Loucy (cell line): Measurements from ENCODE around the gene PCBP3.
A peak's percentile ranks its signal among the peaks of the same experiment; 100 is the strongest.

ENCODE experiments used
- H2AFZ ChIP-seq: fragments of 200-600 bp; sonication (generic); 2 replicates; pipeline ENCODE4 v1.6.0; 2016; ENCODE audit warnings: antibody characterized with exemption, mild to moderate bottlenecking, low read length, moderate library complexity
- H3F3A ChIP-seq: fragments of 200-600 bp; 2 replicates; pipeline ENCODE4 v1.6.0; 2016; ENCODE audit warnings: antibody characterized with exemption, low read depth, mild to moderate bottlenecking
- H3K27me3 ChIP-seq: fragments of 200-600 bp; sonication (generic); 2 replicates; pipeline ENCODE4 v1.6.1; 2014; ENCODE audit warnings: low read length, mild to moderate bottlenecking; ENCODE audit not compliant: insufficient read depth, poor library complexity, severe bottlenecking
- H3K36me3 ChIP-seq: fragments of 200-600 bp; sonication (generic); 2 replicates; pipeline ENCODE4 v1.6.1; 2016; ENCODE audit warnings: low read length; ENCODE audit not compliant: insufficient read depth
- H3K4me1 ChIP-seq: fragments of 200-600 bp; sonication (generic); 2 replicates; pipeline ENCODE4 v1.5.1; 2014; ENCODE audit warnings: low read length, mild to moderate bottlenecking; ENCODE audit not compliant: insufficient read depth, poor library complexity, severe bottlenecking
- H3K4me2 ChIP-seq: fragments of 200-600 bp; sonication (generic); 2 replicates; pipeline ENCODE4 v1.6.0; 2014; ENCODE audit warnings: antibody characterized with exemption, low read length, low read depth, mild to moderate bottlenecking; ENCODE audit not compliant: poor library complexity, severe bottlenecking
- H3K4me3 ChIP-seq: fragments of 200-600 bp; sonication (generic); 2 replicates; pipeline ENCODE4 v1.5.1; 2014; ENCODE audit warnings: low read length, mild to moderate bottlenecking, mixed read lengths; ENCODE audit not compliant: poor library complexity, severe bottlenecking
- H3K79me2 ChIP-seq: fragments of 200-600 bp; sonication (generic); 2 replicates; pipeline ENCODE4 v1.6.1; 2014; ENCODE audit warnings: low read length; ENCODE audit not compliant: insufficient read depth
- H3K9ac ChIP-seq: fragments of 200-600 bp; sonication (generic); 2 replicates; pipeline ENCODE4 v1.6.0; 2014; ENCODE audit warnings: mild to moderate bottlenecking, low read depth, low read length, moderate library complexity; ENCODE audit not compliant: poor library complexity, severe bottlenecking
- H3K9me2 ChIP-seq: fragments of 200-600 bp; sonication (generic); replicated peaks from 2 replicates; pipeline ENCODE4 v1.6.1; 2016; ENCODE audit warnings: low read depth, low read length, mixed read lengths
- H3K9me3 ChIP-seq: fragments of 200-600 bp; sonication (generic); 2 replicates; pipeline ENCODE4 v1.6.1; 2014; ENCODE audit warnings: mild to moderate bottlenecking, antibody characterized with exemption, low read length, low read depth; ENCODE audit not compliant: insufficient read depth
- H4K20me1 ChIP-seq: fragments of 200-600 bp; sonication (generic); 2 replicates; pipeline ENCODE4 v1.6.0; 2014; ENCODE audit warnings: antibody characterized with exemption, low read length, mild to moderate bottlenecking; ENCODE audit not compliant: insufficient read depth, poor library complexity, severe bottlenecking
- EZH2phosphoT487 ChIP-seq: fragments of 200-600 bp; IDR thresholded peaks from 2 replicates; pipeline ENCODE4 v1.6.1; 2018; ENCODE audit warnings: antibody characterized with exemption, mild to moderate bottlenecking, moderate library complexity, borderline replicate concordance
- TF ChIP-seq, protein P1 (sequence below): fragments of 200-600 bp; sonication (generic); conservative IDR thresholded peaks from 2 replicates; pipeline ENCODE4 v1.5.1; 2014; ENCODE audit warnings: mild to moderate bottlenecking, antibody characterized with exemption, low read length

Gene PCBP3

GRCh38 chr21:45845063-45845769 lies 201.7 kb downstream of the PCBP3 start:
- Histone ChIP-seq H2AFZ (no peak overlapping the region), H3K27me3 (no peaks in the 10 kb centered on the region), H3F3A (no peaks in the 10 kb centered on the region), H3K9me2 (no peaks in the 10 kb centered on the region), H4K20me1 (no peaks in the 10 kb centered on the region), H3K36me3 (no peaks in the 10 kb centered on the region), H3K4me3 (peak overlapping the region; percentile 28), H3K4me2 (peak overlapping the region; percentile 54), H3K79me2 (no peaks in the 10 kb centered on the region), H3K9me3 (no peaks in the 10 kb centered on the region), H3K9ac (peak overlapping the region; percentile 28), H3K4me1 (peaks cover 21% of the 10 kb centered on the region)
- no peak for TF ChIP-seq EZH2phosphoT487

GRCh38 chr21:45845770-45846090 lies 202.2 kb downstream of the PCBP3 start:
- peak overlapping the region; percentile 28 for H3K9ac ChIP-seq
- peak overlapping the region; percentile 54 for H3K4me2 ChIP-seq
- no peaks in the 10 kb centered on the region for H3K79me2 ChIP-seq
- H3K27me3 ChIP-seq: no peaks in the 10 kb centered on the region
- H3K4me1 ChIP-seq: peaks cover 21% of the 10 kb centered on the region
- H3K9me2 ChIP-seq: no peaks in the 10 kb centered on the region
- peak overlapping the region; percentile 28 for H3K4me3 ChIP-seq
- no peaks in the 10 kb centered on the region for H3K9me3 ChIP-seq
- no peak overlapping the region; the same call in 1 of the 2 replicates for H2AFZ ChIP-seq
- no peaks in the 10 kb centered on the region for H3F3A ChIP-seq
- H4K20me1 ChIP-seq: no peaks in the 10 kb centered on the region
- no peak for TF ChIP-seq EZH2phosphoT487
- TF ChIP-seq, protein P1, sequence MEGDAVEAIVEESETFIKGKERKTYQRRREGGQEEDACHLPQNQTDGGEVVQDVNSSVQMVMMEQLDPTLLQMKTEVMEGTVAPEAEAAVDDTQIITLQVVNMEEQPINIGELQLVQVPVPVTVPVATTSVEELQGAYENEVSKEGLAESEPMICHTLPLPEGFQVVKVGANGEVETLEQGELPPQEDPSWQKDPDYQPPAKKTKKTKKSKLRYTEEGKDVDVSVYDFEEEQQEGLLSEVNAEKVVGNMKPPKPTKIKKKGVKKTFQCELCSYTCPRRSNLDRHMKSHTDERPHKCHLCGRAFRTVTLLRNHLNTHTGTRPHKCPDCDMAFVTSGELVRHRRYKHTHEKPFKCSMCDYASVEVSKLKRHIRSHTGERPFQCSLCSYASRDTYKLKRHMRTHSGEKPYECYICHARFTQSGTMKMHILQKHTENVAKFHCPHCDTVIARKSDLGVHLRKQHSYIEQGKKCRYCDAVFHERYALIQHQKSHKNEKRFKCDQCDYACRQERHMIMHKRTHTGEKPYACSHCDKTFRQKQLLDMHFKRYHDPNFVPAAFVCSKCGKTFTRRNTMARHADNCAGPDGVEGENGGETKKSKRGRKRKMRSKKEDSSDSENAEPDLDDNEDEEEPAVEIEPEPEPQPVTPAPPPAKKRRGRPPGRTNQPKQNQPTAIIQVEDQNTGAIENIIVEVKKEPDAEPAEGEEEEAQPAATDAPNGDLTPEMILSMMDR: no peak
- H3K36me3 ChIP-seq: no peaks in the 10 kb centered on the region

DNA sequence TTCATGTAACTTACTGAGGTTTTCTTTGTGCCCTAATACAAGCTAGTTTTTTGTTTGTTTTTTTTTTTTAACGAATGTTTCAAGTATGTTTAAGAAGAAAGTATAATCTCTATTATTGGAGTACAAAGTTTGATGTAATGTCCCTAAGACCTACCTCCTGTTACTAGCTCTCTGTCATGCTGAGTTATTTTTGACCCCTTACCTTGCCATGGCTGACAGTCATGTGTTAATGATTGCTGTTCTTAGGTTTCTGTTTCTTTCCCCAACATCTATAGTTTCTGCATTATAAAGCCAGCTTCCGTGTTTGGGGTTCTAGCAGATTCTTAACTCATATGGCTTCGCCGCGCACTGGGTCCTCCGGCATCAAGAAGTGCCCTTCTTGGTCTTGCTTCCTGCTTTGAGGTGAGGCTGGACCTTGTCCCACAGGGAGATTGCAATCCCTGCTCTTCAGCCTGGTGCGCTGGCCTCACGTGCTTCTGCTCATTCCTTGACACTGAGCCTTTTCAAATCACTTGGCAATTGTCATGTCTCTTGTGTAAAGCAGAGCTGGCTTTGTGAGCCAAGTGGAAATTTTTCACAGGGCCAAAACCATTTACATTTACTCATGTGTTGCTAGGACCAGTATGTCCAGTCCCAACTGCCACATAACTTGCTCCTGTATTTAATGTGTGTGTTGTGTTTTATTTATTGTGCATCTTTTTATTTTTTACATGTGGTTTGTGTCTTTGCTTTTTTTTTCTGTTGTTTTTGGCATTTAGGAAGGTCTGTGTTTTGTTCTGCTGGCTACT lies 203.0 kb downstream of the PCBP3 start:
- Histone ChIP-seq H2AFZ (no peak overlapping the region), H3K9me2 (no peaks in the 10 kb centered on the region), H3K4me2 (no peak overlapping the region), H3K4me3 (no peak overlapping the region), H3K27me3 (no peaks in the 10 kb centered on the region), H3F3A (no peaks in the 10 kb centered on the region), H3K9ac (peak overlapping the region; percentile 28), H3K4me1 (peaks cover 21% of the 10 kb centered on the region), H4K20me1 (no peaks in the 10 kb centered on the region), H3K9me3 (no peaks in the 10 kb centered on the region), H3K79me2 (no peaks in the 10 kb centered on the region), H3K36me3 (no peaks in the 10 kb centered on the region)
- TF ChIP-seq, protein P1: no peak
- TF ChIP-seq EZH2phosphoT487: no peak
